Fibroblast of the aortic adventitia (primary cell): ENCODE data around the gene RFWD3. TPM values are rescaled to one million over a fixed set of nuclear protein-coding genes. Genes with fewer than 3 reads are reported as not detected.
"Not testable (repeated sequence)": the region's sequence is repeated elsewhere in the genome, so short reads cannot be mapped to it uniquely, and the experiment has no call there.

Experiments used
- DNase-seq: peaks from one replicate; pipeline ENCODE4 v3.0.0-alpha.2; 2010; ENCODE audit warnings: low read depth
- H3K4me3 ChIP-seq: 2 replicates; pipeline ENCODE4 v1.5.1; 2011; ENCODE audit warnings: low read depth, mild to moderate bottlenecking, control low read depth, low read length, moderate library complexity
- CTCF ChIP-seq: IDR thresholded peaks from 2 replicates; pipeline ENCODE4 v1.5.1; 2011; ENCODE audit warnings: mild to moderate bottlenecking, low read length, control low read depth, inconsistent platforms; ENCODE audit not compliant: insufficient read depth
- total RNA-seq: library from RNA; depleted of rRNA; stranded (reverse); fragments of >200 nt; gene quantifications from 2 replicates; pipeline ENCODE4 v1.2.3, GENCODE V29; 2012; ENCODE audit warnings: low replicate concordance

Gene RFWD3
- total RNA-seq, 1 donor: 41.2 TPM

DNA sequence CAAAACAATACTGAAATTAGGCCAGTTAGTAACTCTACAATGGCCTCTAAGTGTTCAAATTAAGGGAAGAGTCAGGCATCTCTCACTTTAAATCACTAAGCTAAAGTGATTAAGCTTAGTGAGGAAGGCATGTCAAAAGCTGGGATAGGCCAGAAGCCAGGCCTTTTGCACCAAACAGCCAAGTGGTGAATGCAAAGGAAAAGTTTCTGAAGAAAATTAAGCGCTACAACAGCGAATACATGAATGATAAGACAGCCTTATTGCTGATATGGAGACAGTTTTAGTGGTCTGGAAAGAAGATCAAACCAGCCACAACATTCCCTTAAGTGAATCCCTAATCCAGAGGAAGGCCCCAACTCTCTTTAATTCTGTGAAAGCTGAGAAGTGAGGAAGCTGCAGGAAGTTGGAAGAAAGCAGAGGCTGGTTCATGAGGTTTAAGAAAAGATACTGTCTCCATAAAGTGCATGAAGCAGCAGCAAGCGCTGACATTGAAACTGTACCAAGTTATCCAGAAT is 12.1 kb downstream of the RFWD3 start:
- no peak for DNase-seq
- no peak for TF ChIP-seq CTCF
- H3K4me3 ChIP-seq: no peak overlapping the region

- DNase-seq, H3K4me3 ChIP-seq: not testable (repeated sequence)
These were observed 13.8 kb downstream of the RFWD3 start for GRCh38 chr16:74652883-74653282.

DNA sequence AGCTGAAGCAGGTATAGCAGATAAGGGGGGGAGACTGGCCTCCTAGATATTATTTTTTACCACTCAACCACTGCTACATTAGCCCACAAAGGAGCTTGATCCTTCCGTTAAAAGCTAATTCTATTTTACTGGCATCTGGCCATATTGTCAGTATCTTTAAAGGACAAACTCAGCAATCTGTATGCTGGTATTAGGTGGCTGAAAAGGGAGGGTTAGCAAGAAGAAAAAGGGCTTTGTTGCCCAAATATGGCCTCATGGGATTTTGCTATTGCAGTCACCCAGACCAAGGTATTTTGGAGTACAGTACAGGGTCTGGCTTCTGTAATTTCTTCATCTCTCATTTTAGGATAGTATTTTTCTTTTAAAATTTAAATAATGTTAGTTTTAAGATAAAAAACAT is 14.4 kb downstream of the RFWD3 start:
- DNase-seq: no peak
- TF ChIP-seq CTCF: no peak
- H3K4me3 ChIP-seq: no peak overlapping the region

- DNase-seq: no peak
- no peak for TF ChIP-seq CTCF
- no peak overlapping the region for H3K4me3 ChIP-seq
These were observed 14.8 kb downstream of the RFWD3 start for GRCh38 chr16:74651841-74652240.

DNA sequence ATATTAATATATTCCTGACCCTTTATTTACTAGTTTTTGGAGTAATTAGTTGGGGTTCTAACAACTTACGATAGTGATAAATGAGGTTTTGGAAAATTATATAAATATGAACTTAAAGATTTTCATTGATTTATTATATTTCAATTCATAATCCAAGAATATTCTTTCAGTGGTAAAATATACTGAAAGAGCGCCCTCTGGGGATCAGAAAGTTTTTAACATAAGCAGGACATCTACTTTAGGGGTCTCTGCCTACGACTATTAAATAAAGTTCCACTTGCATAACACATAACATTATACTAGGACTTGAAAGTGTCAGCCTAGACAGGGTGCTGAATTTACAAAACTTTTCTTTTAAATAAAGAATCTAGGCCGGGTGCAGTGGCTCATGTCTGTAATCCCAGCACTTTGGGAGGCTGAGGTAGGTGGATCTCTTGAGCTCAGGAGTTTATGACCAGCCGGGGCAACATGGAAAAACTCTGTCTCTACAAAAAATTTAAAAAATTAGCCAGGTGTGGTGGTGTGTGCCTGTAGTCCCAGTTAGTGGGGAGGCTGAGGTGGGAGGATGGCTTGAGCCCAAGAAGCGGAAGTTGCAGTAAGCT is 15.6 kb downstream of the RFWD3 start:
- DNase-seq: peak; percentile 21
- peak; percentile 48 for TF ChIP-seq CTCF
- H3K4me3 ChIP-seq: no peak overlapping the region

DNA sequence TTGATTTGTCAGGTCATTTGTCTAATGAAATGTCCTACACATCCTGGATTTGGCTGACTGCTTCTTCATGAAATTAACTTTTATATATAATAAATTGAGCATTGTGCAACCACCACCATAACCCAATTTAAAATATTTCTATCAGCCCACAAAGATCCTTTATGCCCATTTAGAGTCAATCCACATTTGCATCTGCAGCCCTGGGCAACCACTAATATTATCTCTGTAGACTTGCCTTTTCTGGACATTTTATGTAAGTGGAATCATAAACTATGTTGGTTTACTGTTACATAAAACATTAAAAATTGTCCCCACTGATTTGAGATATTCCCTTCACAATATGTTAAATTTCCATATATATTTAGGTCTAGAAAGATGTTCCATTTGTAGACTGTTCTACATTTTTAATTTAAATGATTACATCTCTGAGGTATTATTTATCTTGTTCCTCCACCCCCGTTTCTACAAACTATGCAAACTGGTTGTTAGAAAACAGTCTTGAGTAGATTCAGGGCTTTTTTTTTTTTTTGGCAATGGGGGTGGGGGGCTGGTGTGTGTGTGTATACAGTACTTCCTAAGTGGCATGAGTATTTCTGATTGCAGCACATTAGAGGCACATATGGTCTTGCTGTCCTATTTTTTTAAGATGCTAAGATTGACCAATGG is 16.7 kb downstream of the RFWD3 start:
- no peak for TF ChIP-seq CTCF
- no peak overlapping the region for H3K4me3 ChIP-seq

DNA sequence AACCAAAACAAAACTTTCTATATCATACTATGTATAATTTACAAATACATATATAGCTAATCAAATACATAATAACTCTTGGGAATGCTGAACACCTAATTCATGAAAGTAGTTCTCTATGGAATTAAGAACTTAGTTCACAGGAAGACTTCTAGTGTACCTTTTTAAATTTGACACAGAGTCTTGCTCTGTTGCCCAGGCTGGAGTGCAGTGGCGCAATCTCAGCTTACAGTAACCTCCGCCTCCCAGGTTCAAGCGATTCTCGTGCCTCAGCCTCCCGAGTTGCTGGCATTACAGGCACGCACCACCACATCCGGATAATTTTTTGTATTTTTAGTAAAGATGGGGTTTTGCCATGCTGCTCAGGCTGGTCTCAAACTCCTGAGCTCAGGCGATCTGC is 24.7 kb downstream of the RFWD3 start:
- no peak for TF ChIP-seq CTCF
- no peak overlapping the region for H3K4me3 ChIP-seq

More for the DNA sequence above, 16.7 kb downstream of the RFWD3 start:
- DNase-seq: no peak

More for the DNA sequence above, 24.7 kb downstream of the RFWD3 start:
- DNase-seq: no peak
